ENCODE measurements around the gene ZNF37A. TPM values are rescaled to one million over a fixed set of nuclear protein-coding genes. Genes with fewer than 3 reads are reported as not detected.

The ZNF37A gene
- total and polyA plus RNA-seq, 2 experiments from 2014 or later, result 8.7 to 12.2 TPM

- TF ChIP-seq, protein P1, sequence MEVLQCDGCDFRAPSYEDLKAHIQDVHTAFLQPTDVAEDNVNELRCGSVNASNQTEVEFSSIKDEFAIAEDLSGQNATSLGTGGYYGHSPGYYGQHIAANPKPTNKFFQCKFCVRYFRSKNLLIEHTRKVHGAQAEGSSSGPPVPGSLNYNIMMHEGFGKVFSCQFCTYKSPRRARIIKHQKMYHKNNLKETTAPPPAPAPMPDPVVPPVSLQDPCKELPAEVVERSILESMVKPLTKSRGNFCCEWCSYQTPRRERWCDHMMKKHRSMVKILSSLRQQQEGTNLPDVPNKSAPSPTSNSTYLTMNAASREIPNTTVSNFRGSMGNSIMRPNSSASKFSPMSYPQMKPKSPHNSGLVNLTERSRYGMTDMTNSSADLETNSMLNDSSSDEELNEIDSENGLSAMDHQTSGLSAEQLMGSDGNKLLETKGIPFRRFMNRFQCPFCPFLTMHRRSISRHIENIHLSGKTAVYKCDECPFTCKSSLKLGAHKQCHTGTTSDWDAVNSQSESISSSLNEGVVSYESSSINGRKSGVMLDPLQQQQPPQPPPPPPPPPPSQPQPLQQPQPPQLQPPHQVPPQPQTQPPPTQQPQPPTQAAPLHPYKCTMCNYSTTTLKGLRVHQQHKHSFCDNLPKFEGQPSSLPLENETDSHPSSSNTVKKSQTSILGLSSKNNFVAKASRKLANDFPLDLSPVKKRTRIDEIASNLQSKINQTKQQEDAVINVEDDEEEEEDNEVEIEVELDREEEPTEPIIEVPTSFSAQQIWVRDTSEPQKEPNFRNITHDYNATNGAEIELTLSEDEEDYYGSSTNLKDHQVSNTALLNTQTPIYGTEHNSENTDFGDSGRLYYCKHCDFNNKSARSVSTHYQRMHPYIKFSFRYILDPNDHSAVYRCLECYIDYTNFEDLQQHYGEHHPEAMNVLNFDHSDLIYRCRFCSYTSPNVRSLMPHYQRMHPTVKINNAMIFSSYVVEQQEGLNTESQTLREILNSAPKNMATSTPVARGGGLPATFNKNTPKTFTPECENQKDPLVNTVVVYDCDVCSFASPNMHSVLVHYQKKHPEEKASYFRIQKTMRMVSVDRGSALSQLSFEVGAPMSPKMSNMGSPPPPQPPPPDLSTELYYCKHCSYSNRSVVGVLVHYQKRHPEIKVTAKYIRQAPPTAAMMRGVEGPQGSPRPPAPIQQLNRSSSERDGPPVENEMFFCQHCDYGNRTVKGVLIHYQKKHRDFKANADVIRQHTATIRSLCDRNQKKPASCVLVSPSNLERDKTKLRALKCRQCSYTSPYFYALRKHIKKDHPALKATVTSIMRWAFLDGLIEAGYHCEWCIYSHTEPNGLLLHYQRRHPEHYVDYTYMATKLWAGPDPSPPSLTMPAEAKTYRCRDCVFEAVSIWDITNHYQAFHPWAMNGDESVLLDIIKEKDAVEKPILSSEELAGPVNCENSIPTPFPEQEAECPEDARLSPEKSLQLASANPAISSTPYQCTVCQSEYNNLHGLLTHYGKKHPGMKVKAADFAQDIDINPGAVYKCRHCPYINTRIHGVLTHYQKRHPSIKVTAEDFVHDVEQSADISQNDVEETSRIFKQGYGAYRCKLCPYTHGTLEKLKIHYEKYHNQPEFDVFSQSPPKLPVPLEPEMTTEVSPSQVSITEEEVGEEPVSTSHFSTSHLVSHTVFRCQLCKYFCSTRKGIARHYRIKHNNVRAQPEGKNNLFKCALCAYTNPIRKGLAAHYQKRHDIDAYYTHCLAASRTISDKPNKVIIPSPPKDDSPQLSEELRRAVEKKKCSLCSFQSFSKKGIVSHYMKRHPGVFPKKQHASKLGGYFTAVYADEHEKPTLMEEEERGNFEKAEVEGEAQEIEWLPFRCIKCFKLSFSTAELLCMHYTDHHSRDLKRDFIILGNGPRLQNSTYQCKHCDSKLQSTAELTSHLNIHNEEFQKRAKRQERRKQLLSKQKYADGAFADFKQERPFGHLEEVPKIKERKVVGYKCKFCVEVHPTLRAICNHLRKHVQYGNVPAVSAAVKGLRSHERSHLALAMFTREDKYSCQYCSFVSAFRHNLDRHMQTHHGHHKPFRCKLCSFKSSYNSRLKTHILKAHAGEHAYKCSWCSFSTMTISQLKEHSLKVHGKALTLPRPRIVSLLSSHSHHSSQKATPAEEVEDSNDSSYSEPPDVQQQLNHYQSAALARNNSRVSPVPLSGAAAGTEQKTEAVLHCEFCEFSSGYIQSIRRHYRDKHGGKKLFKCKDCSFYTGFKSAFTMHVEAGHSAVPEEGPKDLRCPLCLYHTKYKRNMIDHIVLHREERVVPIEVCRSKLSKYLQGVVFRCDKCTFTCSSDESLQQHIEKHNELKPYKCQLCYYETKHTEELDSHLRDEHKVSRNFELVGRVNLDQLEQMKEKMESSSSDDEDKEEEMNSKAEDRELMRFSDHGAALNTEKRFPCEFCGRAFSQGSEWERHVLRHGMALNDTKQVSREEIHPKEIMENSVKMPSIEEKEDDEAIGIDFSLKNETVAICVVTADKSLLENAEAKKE (CRISPR knock-in tag; IDR thresholded peaks at IDR 0.05), result no peak
- no peak for TF ChIP-seq EZH2 (IDR thresholded peaks at IDR 0.05; ENCODE audit: low read depth, unreplicated experiment)
- TF ChIP-seq STAT1 (IDR thresholded peaks at IDR 0.05; ENCODE audit: unreplicated experiment), result no peak
- TF ChIP-seq, protein P2, sequence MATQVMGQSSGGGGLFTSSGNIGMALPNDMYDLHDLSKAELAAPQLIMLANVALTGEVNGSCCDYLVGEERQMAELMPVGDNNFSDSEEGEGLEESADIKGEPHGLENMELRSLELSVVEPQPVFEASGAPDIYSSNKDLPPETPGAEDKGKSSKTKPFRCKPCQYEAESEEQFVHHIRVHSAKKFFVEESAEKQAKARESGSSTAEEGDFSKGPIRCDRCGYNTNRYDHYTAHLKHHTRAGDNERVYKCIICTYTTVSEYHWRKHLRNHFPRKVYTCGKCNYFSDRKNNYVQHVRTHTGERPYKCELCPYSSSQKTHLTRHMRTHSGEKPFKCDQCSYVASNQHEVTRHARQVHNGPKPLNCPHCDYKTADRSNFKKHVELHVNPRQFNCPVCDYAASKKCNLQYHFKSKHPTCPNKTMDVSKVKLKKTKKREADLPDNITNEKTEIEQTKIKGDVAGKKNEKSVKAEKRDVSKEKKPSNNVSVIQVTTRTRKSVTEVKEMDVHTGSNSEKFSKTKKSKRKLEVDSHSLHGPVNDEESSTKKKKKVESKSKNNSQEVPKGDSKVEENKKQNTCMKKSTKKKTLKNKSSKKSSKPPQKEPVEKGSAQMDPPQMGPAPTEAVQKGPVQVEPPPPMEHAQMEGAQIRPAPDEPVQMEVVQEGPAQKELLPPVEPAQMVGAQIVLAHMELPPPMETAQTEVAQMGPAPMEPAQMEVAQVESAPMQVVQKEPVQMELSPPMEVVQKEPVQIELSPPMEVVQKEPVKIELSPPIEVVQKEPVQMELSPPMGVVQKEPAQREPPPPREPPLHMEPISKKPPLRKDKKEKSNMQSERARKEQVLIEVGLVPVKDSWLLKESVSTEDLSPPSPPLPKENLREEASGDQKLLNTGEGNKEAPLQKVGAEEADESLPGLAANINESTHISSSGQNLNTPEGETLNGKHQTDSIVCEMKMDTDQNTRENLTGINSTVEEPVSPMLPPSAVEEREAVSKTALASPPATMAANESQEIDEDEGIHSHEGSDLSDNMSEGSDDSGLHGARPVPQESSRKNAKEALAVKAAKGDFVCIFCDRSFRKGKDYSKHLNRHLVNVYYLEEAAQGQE (IDR thresholded peaks at IDR 0.05; ENCODE audit: unreplicated experiment), result no peak
- no peak for TF ChIP-seq NANOG (IDR thresholded peaks at IDR 0.05; ENCODE audit: borderline replicate concordance)
- TF ChIP-seq JUNB (IDR thresholded peaks at IDR 0.05; ENCODE audit: unreplicated experiment), result no peak
These were observed 63.1 kb downstream of the ZNF37A start (continued) for GRCh38 chr10:38157270-38157685.

- peaks cover 32% of the 10 kb centered on the region for H3K36me3 Mint-ChIP-seq (ENCODE audit: low read depth)
- Histone ChIP-seq H2AFZ (no peak overlapping the region), H3K4me2 (no peak overlapping the region), H3K79me2 (replicated peaks; ENCODE audit: insufficient read depth) (no peaks in the 10 kb centered on the region), H3K36me3 (ENCODE audit: insufficient read depth) (no peaks in the 10 kb centered on the region; the same call in 1 of the 2 replicates), H3K9me2 (ENCODE audit: insufficient read depth) (no peaks in the 10 kb centered on the region), H4K20me1 (replicated peaks; ENCODE audit: insufficient read depth) (no peaks in the 10 kb centered on the region), H3F3A (replicated peaks; ENCODE audit: low read depth) (no peaks in the 10 kb centered on the region), H3K4me1 (ENCODE audit: insufficient read depth) (no peaks in the 10 kb centered on the region), H3K4me3 (no peak overlapping the region), H3K27me3 (ENCODE audit: insufficient read depth) (no peaks in the 10 kb centered on the region), H3K27ac (ENCODE audit: low read depth) (no peak overlapping the region)
- ATAC-seq (no peak), DNase-seq (ENCODE audit: low spot score) (no peak)
- no peaks in the 10 kb centered on the region for H3K4me1 Mint-ChIP-seq
- no peak overlapping the region for H3K27ac Mint-ChIP-seq
- H3K4me3 Mint-ChIP-seq, result no peak overlapping the region
- no peaks in the 10 kb centered on the region for H3K27me3 Mint-ChIP-seq (ENCODE audit: insufficient read depth, low read depth, poor library complexity)
- peaks cover 91% of the 10 kb centered on the region for H3K9me3 Mint-ChIP-seq
- TF ChIP-seq POLR2AphosphoS5 (IDR thresholded peaks at IDR 0.05; ENCODE audit: low read depth) (no peak), STAT1 (IDR thresholded peaks at IDR 0.05; ENCODE audit: unreplicated experiment) (no peak), ZNF331 (CRISPR knock-in tag; IDR thresholded peaks at IDR 0.05; ENCODE audit: low read depth) (no peak), ZNF114 (CRISPR knock-in tag; IDR thresholded peaks at IDR 0.05) (no peak), CREB1 (CRISPR knock-in tag; IDR thresholded peaks at IDR 0.05; ENCODE audit: low read depth) (no peak), EZH2 (IDR thresholded peaks at IDR 0.05; ENCODE audit: low read depth, unreplicated experiment) (no peak)
- TF ChIP-seq, protein P2 (IDR thresholded peaks at IDR 0.05; ENCODE audit: unreplicated experiment), result no peak
These were observed 64.9 kb downstream of the ZNF37A start for GRCh38 chr10:38159004-38159403.

Measured in GM23338 (cell line).